Measurements from ENCODE around the gene SRSF11.

DNA sequence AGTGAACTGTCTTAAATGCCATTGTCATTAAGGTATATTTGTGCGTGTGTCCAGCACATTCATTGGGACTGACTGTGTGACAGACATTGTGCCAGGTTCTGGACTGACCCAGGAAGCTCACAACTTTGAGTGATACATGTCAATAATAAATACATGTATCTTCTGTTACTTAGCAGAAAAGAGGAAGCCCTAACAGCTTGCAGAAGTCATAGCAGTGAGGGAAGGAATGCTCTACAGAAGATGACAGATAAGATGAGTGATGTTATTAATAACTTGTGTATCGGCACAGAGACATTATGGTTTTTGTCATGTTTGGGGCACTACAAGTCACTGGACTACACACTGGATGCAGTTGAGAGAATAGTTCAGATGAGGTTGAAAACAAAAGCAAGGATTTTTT, 1.2 kb upstream of the SRSF11 start:
- TF ChIP-seq, protein P1, sequence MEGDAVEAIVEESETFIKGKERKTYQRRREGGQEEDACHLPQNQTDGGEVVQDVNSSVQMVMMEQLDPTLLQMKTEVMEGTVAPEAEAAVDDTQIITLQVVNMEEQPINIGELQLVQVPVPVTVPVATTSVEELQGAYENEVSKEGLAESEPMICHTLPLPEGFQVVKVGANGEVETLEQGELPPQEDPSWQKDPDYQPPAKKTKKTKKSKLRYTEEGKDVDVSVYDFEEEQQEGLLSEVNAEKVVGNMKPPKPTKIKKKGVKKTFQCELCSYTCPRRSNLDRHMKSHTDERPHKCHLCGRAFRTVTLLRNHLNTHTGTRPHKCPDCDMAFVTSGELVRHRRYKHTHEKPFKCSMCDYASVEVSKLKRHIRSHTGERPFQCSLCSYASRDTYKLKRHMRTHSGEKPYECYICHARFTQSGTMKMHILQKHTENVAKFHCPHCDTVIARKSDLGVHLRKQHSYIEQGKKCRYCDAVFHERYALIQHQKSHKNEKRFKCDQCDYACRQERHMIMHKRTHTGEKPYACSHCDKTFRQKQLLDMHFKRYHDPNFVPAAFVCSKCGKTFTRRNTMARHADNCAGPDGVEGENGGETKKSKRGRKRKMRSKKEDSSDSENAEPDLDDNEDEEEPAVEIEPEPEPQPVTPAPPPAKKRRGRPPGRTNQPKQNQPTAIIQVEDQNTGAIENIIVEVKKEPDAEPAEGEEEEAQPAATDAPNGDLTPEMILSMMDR (IDR thresholded peaks at IDR 0.05): no peak
- no peak for TF ChIP-seq POLR2A (IDR thresholded peaks at IDR 0.05)

Data from sigmoid colon (tissue), 3 donors.